Central memory CD4-positive, alpha-beta T cell (primary cell): ENCODE results near the gene ACSF3.
A peak's percentile ranks its signal among the peaks of the same experiment; 100 is the strongest.

Experiments used
- DNase-seq: peaks from one replicate; pipeline ENCODE4 v3.0.0; 2022

ACSF3 gene

DNA sequence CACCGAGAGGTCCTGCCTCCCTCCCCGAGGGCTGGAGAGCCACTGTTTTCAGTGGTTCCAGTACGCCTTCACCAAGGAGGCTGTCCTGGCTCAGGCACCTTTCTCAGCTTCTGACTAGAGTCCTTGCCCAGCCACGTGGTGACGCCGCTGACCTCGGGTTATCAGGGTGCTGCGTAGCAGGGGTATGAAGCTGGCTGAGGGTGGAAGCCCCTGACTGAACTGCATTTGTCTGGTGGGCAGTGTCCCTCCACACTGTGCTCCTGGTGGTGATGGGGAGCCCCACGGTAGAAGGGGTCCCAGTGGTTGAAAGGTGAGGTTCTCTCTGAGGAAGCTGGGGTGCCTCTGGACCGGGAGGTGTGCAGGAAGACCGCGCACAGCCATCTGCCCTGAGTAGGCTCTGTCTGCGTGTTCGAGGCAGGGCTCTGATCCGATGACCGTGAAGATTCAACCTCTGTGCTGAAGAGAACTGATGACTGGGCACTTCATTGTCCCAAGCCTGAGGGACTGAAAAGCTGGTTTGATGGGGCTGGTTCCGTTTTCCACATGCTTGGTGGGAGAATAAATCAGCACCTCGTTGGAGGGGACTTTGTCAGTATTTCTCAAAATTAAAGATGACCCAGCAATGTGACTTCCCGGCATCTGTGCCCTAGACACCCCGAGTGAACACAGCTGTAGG is 2.5 kb downstream of the ACSF3 start:
- no peak for DNase-seq

DNA sequence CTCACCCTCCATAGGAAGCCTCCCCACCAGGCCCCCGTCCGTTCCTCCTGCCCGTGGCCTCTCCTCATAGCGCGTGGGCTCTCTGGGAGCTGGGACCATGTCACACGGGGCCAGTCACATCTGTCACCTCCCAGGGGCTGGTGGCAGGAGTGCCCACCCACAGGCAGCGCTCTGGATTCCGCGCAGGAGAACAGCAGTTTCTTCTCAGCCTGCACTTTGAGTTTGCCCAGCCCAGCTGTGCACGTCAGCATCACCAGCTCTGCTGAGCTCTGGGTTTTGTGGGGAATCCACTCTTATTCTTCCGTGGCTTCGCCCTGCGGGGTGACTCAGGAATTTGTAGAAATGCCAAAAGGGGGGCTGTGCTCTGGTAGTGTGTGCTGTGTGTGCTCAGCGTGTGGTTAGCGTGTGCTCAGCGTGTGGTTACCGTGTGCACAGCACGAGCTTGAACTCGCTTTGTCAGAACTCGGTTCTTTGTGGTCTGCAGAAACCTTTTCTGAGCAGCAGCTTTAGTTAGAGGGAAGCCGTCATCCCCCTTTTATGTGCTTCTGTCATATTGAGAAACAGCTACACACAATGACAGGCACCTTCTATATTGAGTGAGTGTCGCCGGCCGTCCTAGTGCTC is 3.2 kb downstream of the ACSF3 start:
- peak; percentile 81 for DNase-seq

DNA sequence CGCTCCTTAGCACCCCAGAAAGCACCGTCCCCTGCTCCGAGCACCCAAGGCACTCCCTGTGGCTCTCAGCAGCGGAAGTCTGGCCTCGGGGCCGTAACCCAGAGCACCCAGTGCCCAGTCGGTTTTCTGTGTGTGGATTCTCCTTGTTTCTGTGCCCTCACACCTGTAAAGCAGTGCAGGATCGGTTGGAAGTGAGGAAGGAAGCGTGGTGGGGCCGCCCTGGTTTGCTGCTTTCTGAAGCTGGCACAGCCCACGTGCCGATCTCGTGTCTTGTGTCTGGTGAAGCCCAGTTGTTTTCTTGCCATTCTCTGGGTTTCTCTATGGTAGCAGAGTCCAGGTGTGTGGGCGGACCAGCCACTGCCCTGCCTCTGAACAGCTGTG is 3.7 kb downstream of the ACSF3 start:
- DNase-seq = no peak

DNA sequence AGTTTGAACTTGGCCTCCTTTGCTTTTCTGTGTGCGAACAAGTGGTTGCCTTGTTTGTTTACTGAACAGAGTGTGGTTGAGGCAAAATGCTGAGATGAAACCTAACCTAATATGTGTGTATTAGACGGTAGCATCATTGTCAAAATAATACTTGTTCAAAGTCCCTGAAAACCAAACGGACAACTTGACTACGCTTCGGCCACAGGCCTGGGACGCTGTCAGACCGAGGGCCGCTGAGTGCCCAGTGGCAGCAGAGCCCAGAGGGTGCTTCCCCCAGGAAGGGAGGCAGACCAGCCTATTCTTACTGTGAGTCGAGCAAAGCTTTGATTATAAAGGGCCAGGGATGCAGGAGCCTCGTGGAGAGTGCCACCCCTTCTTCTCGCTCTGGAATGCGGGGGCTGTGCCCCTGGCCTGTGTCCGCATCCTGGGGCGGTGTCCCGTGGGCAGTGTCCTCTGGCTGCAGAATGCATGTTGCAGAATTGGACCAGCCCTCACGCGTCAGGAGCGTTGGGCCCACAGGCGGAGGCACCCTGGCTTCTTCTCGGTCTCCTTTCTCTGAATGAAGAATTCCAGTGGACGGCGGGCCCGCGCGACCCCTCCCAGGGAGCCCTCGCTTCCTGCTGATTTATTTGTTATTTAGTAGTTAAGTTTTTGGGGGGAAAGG is 5.2 kb downstream of the ACSF3 start:
- no peak for DNase-seq

DNA sequence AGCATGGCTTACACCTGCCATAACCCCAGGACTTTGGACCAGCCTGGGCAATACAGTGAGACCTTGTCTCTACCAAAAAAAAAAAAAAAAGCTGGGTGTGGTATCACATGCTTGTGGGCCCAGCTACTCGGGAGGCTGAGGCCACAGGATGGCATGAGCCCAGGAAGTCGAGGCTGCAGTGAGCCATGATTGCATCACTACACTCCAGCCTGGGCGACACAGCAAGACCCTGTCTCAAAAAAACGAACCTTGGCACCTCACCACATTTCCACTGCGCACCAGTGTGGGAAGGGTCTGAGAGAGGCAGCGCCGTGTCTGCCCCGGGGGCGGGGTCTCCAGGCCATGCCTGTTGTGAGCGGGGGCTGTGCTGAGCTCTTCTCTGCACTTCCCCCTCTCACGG is 6.3 kb downstream of the ACSF3 start:
- no peak for DNase-seq

- DNase-seq = no peak
Measured at GRCh38 chr16:89100601-89101302, 7.1 kb downstream of the ACSF3 start.

DNA sequence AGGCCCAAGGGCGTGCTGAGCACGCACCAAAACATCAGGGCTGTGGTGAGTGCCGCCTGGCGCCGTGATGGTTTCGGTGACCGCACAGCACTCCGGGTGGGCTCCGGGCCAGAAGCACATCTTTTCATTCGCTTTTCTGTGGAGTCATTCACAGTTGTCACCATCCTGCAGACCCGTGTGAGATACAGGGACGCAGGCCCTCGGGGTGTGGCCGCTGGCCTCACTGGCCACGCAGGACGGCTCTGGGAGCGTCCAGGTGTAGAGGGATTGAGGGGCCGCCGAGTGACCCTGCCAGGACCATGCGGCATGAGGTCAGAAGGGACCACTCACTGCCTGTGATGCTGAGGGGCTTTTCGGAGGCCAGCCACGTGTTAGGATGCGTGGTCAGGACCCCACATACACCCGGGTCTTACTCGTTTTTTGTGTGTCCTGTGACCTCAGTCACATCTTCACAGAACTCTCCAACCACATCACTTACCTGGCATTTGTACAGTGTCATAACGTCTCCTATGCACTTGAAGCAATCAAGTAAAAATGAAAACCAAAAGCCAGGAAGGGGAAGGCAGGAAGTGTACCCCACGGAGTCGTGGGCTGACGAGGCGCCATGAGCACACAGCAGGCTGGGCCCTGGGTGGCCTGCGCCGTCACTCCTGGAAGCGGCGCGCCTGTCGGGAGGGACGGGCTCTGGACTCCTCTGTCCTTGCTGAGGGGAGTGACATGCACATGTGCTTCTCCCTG is 7.8 kb downstream of the ACSF3 start:
- no peak for DNase-seq

DNA sequence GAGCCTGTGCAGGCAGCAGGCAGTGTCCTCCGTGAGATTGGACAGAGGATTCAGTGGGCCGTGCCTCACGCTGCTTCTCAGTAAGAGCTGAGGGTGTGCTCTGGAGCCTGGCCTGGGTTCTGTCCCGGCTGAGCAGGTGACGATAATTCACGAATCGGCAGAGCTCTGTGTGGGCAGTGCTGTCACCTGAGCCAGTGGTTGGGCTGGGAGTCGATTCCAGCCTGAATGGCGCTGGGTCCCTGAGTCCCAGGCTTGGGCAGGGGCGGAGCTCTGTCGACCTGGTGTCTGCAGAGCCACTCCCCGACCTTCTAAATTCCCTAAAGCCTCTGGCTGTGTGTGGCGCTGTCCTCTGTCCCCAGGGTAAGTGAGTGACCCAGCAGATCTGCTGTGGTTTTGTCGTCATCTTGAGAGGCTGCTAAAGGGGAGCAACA is 8.4 kb downstream of the ACSF3 start:
- no peak for DNase-seq

- DNase-seq = no peak
Measured at GRCh38 chr16:89102481-89103073, 8.9 kb downstream of the ACSF3 start.

GRCh38 chr16:89103156-89103555 is 9.5 kb downstream of the ACSF3 start:
- no peak for DNase-seq

DNA sequence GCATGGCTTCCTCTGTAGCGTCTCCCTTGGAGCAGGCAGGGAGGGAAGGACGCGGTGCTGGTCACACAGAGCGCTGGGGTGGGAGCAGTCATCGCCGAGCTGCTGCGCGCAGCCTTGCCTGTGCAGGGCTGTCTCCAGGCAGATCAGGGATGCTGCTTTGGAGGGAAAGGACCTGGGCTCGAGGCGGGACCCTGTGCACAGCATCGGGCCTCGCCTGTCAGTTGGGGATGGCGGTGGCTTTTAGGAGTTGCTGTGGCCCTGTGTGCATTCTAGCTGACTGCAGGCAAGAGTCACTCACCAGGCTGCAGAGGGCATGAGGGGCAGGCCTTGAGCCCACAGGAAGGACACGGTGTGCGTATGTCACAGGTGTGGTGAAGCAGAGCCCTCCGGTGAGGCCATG is 10.1 kb downstream of the ACSF3 start:
- no peak for DNase-seq

DNA sequence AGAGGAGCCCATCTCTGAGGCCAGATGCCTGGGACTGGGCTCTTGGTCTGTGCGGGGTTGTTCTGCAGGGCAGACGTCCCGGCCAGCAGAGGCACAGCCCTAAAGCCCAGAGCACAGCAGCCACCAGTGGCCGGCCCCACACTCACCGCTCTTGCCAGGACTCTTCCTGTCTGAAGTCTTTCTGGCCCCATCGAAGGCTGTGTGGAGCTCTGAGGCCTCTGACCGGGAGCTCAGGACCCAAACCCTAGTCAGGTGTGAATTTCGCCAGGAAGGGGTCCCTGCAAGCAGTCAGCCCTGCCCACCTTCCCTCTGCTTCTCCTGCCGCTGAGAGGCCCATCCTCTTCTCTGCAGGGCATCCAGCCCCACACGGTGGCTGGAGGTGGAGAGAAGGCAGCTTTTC is 10.7 kb downstream of the ACSF3 start:
- no peak for DNase-seq

DNA sequence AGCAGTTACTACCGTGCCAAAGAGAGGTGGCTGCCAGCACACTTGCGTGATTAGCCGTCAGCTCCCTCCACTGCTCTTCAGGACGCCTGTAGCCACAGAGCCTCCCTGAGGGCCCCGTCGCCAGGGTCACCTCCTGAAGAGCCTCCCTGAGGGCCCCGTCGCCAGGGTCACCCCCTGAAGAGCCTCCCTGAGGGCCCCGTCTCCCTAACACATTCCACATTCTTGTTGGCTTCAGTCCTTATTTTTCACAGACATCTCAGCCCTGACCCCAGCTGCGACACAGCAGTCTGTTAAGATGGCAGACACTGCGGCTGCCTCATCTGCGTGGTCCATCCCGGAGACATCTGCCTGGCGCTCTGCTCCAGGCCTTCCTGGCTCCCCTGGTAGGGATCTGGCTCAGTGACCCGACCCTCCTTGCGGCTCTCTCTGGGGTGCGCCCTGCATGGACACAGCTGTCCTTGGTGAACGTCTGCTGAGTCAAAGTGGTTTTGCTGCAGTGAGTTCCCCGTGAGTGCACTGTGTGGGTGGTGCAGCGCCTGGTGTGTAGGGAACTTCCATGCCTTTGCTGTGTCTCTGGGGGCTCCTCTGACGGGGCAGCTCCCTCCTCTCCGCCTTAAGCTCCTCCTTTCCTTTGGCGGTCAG is 11.4 kb downstream of the ACSF3 start:
- DNase-seq = no peak

DNA sequence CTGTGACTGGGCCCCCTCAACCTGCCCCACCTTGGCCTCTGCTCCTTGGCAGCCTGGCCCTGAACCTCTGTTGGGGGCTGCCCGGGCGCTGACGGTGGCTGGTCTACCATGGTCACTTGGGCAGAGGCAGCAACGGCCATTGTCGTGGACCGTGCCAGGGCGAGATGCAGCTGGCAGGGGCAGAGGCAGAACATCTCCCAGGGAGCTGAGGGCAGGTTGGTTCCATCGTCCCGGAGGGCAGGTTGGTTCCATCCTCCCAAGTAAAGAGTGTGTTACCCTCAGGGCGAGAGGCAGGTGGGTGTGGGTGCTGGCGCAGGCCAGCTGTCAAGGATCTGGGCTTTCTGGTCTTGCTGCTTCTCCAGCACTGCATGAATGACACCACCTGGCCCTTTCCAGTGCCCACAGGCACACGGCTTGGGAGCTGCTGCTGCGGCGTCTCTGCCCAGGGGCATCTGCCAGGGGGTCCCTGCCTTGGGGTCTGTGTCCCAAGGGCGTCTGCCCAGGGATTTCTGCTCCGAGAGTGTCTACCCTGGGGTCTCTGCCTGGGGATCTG is 12.0 kb downstream of the ACSF3 start:
- DNase-seq = no peak

DNA sequence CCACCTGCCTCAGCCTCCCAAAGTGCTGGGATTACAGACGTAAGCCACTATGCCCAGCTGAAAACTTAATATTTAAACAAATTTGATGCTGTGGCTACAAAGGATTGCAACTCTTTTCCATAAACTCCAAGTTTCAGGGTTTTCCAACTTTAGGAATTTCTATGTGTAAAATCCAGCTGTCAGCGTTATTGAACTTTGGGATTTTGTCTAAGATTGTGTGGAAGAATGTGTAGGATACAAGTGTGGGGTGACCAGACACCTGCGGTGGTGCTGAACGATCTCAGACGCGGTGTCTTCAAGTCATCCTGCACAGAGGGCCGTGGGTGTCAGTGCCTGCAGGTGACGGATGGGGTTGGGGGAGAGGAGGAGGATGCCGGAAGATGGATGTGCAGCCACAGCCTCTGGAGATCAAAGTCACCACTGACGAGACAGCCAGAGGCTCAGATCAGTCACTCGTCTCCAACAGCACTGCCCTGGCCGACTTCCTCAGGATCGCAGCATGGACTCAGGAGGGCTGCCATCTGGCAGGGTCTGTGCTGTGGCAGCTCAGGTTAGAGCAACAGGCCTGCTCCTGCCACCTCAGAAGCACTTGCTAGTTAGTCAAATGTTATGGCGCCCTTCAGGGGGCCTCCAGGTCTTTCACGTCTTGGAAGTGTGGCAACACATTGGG is 13.0 kb downstream of the ACSF3 start:
- DNase-seq = no peak

GRCh38 chr16:89107203-89107582 is 13.5 kb downstream of the ACSF3 start:
- no peak for DNase-seq

- no peak for DNase-seq
Measured at GRCh38 chr16:89108416-89108815, 14.8 kb downstream of the ACSF3 start.

DNA sequence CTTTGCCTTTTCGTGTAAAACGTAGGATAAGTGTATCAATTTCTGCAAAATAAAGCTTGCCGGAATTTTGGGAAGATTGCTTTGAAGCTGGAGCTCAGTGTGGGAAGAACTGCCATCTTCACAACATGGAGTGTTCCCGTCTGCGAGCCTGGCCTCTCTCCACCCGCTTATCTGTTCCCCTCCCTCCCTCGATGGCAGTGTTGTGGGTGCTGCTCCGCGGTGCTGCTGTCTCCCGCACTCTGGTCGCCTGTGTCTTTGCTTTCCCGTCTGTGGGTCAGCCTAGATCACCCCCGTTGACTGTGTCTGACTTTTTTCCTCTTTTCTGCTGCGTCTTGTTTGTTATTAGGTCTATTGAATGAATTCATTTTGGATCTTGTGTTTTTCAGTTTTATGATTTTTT is 17.0 kb downstream of the ACSF3 start:
- DNase-seq = no peak

DNA sequence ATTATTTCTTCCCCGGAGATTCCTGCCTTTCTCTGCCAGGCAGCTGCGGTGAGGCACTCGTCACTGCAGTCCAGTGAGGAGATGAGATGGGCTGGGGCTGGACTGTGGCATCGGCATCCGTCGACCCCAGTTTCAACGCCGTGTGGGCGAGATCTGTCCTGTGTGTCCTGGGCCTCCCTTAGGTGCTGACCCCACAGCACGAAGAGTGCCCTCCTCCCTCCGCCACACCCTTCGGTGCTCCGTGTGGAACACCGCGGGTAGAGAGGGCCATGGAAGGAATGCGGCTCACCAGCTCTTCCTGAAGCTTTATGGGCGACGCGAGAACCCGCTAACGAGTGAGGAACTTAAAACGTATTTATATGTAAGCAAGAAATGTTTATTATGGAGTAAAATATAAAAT is 17.6 kb downstream of the ACSF3 start:
- DNase-seq = no peak

DNA sequence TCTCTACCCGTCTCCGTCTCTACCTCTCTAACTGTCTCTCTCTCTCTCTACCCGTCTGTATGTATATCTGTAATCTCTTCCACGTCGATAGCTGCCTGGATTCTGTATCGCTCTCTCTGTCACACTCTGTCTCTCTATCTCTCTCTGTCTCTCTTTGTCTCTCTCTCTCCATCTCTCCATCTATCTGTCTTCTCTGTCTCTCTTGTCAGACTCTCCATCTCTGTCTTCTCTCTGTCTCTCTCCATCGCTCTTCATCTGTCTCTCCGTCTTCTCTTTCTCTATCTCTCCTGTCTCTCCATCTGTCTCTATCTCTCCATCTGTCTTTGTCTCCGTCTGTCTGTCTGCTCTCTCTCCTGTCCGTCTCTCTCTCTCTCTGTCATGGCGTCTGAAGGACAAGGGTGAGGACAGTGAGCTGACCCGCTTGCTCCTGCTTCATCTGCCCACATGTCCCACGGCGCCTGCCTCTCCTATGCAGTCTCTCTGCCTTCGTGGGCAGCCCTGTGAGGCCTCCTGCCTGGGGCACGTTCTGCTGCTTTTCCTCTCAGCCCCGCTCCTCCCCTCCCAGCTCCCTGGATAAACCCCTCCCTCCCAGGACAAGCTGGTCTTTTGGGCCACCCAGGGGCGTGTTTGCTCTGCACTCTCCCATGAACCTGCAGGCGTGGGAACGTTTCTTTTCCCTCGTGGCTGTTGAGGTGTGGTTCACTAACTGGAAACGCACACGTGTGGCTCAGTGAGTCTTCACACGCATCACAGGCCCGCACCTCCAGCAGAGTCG is 18.9 kb downstream of the ACSF3 start:
- no peak for DNase-seq
